D721Med (cell line): Measurements from ENCODE around the gene HS3ST5.

Experiments
- DNase-seq: peaks from one replicate; pipeline ENCODE4 v3.0.0; 2011; ENCODE audit warnings: low spot score; ENCODE audit not compliant: insufficient read length
- FAIRE-seq: peaks from 2 replicates; lab custom pipeline; 2011; peaks lifted over from hg19 to GRCh38; lab: Jason Lieb, UNC
- CTCF ChIP-seq: IDR thresholded peaks from 2 replicates; pipeline ENCODE4 v1.5.1; 2012; ENCODE audit warnings: mild to moderate bottlenecking, control low read depth; ENCODE audit not compliant: insufficient read depth; ENCODE audit errors: missing control alignments

HS3ST5 gene

GRCh38 chr6:114042267-114043016 is 300.4 kb downstream of the HS3ST5 start:
- no peak for TF ChIP-seq CTCF
- DNase-seq (no peak), FAIRE-seq (no peak)

GRCh38 chr6:114040871-114041270 is 302.0 kb downstream of the HS3ST5 start:
- DNase-seq: no peak
- FAIRE-seq: no peak
- TF ChIP-seq CTCF: no peak

GRCh38 chr6:114039841-114040240 is 303.0 kb downstream of the HS3ST5 start:
- TF ChIP-seq CTCF: no peak
- DNase-seq (no peak), FAIRE-seq (no peak)

GRCh38 chr6:114033606-114034005 is 309.2 kb downstream of the HS3ST5 start:
- DNase-seq: no peak
- no peak for TF ChIP-seq CTCF
- peak; percentile 32 for FAIRE-seq

- FAIRE-seq: no peak
- no peak for DNase-seq
- TF ChIP-seq CTCF: no peak
Measured at GRCh38 chr6:114032721-114033120, 310.1 kb downstream of the HS3ST5 start.

- no peak for TF ChIP-seq CTCF
- FAIRE-seq (no peak), DNase-seq (no peak)
Measured at GRCh38 chr6:114030767-114031166, 312.1 kb downstream of the HS3ST5 start.

- no peak for DNase-seq
- FAIRE-seq: no peak
- no peak for TF ChIP-seq CTCF
Measured at GRCh38 chr6:114024746-114025145, 318.1 kb downstream of the HS3ST5 start.
